Frontal cortex (tissue), 4 donors: Measurements from ENCODE around the gene HS3ST4. TPM values are rescaled to one million over a fixed set of nuclear protein-coding genes. Genes with fewer than 3 reads are reported as not detected.

Source experiments
- DNase-seq, 2 donors: peaks; one replicate each; pipeline ENCODE4 v3.0.0; 2012; ENCODE audit warnings: low spot score in 2 of 2
- FAIRE-seq: peaks from 2 replicates; lab custom pipeline; 2012; peaks lifted over from hg19 to GRCh38; lab: Jason Lieb, UNC
- total RNA-seq: library from RNA; depleted of rRNA; stranded (reverse); fragments of >200 nt; gene quantifications from one replicate; pipeline ENCODE4 v1.2.3, GENCODE V29; 2014
- donor health status: control.
- donor health status: control.
- donor health status: control.

Gene HS3ST4
- total RNA-seq, 1 donor from 2014 or later: 7.7 TPM

DNA sequence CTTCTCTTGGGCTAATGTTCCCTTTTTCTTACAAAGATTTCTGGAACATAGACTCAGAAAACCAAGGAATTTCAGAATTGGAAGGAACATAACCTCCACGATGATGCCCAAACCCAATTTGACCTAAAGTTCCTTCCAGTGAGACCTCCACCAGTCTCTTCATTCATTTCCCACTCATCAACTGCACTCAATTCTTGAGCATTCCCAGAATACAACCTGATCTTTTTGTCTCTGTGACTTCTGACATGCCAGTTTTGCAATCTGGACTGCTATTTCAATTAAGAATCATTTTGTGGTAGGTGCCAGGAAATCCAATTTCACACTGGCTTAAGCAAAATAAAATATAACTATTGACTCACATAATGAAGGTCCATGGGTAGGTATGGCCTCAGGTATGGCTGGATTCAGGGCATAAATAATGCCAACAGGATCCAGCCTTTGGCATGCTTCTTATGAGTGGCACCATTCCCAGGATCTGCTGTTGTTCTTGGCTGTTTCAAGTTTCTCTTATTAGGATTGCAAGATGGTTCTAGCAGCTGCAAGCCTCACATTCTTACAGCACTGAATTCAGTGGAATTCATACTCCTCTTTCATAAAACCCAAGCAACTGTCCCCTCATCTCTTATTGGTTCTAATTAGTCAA is 184.3 kb downstream of the HS3ST4 start:
- FAIRE-seq: no peak

DNA sequence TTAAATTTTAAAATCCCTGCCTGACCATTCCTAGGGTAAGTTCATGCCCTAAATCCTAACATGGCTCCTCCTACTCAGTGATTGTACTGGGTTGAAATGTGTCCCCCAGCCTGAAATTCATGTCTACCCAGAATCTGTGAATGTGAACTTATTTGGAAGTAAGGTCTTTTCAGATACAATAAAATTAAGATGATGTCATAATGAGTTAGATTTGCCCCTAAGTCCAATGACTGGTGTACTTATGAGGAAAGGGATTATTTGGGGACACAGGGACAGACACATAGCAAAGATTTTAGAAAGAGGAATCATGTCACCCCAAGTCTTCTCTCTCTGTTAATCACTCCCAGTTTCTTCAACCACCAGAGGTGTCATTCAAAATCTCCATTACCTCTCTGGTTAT is 185.3 kb downstream of the HS3ST4 start:
- no peak for FAIRE-seq
- no peak for DNase-seq

More for the DNA sequence above, 184.3 kb downstream of the HS3ST4 start:
- no peak for DNase-seq

DNA sequence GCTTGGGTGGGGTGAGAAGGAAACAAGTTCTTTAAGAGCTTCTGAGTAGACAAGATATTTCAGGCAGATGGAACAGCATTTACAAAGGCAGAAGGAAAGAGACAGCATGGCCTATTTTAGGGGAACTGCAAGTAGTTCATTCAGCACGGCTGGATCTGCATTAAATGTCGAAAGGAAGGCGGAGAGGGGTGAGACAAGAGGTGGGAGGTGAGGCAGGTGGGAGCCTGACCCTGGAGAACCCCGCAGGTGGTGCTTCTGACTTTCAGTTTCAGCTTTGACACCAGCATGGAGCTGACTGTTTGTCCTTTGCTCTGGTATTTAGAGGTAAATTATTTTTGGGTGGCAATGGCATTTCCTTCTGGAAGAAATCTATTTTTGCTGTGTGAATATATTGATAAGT is 194.8 kb downstream of the HS3ST4 start:
- no peak for DNase-seq
- no peak for FAIRE-seq

DNA sequence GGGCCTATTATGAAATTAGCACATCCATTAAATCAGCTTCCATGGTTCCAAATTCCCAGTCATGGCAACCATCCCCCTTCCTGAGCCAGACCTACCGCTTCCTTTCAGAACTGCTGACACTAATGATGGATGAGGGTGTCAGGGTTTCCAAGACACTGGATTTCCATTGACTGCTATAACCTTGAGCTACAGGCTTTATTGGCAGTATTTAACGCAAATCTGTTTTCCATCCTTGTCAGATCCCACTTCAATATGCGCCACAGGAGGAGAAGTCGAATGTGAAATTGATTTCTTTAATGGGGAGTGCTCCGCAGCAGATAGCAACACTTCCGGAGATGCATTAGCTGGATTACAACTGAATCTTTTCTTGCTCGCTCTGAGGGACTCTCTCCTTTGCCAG is 197.1 kb downstream of the HS3ST4 start:
- FAIRE-seq (no peak), DNase-seq (no peak)

DNA sequence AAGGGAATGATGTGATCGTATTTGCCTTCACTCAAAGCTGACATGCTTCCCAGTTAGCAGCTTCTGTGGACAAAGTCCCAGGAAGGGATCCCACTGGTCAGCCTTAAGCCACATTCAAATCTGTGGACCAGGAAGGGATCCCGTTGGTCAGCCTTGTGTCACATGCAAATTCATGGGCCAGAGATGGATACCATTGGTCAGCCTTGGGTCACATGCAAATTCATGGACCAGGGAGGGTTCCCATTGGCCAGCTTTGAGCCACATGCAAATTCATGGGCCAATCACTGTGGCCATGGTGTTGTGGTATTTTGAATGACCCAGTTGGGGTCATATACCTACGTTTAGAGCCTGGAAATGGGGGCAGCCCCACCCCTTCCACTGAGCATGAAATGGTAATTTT is 201.6 kb downstream of the HS3ST4 start:
- DNase-seq (no peak), FAIRE-seq (no peak)

DNA sequence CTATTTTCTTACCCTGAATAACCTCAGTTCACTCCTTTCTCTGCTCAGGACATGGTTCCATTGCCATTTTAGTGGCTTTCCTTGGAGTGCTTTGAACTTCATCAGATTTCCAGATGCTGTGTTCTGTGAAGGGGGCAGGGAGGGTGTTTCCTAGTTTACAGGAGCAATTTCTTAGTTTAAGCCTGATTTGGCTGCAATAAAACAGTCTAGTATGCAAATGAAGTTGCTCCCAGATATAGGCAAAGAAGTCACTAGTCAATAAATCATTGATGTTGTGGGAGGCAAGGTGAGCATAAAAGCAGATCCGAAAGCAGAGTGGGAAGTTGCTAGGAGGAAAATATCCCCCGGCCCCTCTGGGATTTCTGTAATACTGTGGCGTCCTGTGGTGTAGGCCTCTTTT is 202.3 kb downstream of the HS3ST4 start:
- DNase-seq (no peak), FAIRE-seq (no peak)

DNA sequence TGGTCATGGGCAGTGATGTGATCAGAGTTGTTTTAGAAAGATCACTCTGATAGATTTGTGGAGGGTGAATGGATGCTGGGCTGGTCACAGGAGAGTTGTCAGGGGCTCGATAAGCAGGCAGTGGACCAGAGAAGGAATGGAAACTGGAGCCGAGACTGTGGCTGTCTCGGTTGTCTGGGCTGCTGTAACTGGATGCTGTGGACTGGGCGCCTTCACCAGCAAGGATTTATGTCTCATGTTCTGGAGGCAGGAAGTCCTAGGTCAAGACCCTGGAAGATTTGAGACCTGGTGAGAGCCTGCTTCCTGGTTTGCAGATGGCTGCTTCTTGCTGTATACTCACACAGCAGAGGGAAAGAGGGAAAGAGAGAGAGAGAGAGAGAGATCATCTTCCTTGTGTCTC is 203.6 kb downstream of the HS3ST4 start:
- DNase-seq (no peak), FAIRE-seq (no peak)

DNA sequence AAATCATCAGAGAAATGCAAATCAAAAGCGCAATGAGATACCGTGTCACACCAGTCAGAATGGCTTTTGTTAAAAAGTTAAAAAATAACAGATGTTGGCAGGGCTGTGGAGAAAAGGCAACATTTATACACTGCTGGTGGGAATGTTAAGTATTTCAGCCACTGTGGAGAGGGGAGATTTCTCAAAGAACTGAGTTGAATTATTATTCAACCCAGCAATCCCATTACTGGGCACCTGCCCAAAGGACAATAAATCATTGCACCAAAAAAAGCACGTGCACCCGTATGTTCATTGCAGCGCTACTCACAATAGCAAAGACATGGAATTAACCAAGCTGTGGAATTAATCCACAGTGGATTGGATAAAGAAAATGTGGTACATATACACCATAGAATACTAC is 204.7 kb downstream of the HS3ST4 start:
- no peak for DNase-seq
- no peak for FAIRE-seq

DNA sequence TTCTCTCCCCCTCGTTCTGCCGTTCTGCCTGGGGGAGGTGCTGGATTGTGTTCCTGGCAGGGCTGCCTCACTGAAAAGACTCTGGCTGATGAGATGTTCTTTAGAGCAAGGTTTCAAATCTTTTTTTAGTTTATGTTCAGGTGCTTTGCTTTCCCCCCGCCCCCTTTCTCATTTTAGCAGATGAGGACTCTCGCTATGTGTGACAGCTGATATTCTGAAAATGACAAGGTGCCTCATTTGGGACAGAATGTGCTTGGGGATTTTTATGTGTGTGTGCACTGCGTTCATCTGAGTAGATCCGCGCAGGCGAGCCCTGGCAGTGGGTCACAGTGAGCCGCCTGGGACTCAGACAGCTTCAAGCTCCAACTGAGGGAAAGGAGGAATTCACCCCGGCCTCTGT is 205.9 kb downstream of the HS3ST4 start:
- FAIRE-seq: no peak

DNA sequence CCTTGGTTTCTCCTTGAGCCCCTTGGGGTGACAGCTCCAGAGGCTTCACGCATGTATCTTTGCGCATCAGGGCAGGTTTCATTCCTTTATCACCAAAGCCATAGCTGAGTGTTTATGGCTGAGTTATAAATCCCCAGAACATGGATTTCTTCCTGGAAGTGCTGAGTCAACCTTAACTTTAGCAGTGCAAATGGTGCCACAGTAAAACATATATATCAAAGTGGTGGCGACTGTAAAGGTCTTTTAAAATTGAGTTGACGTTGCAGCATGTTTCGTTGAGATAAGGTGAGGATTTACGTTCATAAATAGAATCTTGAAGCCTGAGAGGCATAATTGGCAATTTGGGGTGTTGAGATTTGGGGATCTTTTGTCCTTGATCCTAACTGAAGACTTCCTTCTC is 214.1 kb downstream of the HS3ST4 start:
- FAIRE-seq (no peak), DNase-seq (no peak)

More for the DNA sequence above, 205.9 kb downstream of the HS3ST4 start:
- no peak for DNase-seq

DNA sequence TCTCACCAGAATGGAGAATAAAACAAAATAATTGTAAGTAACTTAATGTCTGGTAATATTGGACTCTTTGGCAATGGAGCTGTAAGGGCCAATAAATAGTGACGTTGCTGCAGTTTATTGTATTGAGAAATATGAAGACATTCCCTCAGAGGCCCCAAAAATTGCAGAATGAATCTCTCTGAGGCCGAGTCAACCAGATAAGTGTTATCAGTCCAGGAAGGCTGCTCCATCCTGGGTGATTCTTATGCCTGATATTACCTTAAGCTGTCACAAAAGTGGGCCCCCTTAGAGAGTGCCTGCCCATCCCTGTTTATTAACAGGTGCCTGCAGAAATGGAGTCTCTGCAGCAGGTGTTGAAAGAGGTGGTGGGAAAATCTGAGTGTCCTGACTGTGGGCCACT is 219.2 kb downstream of the HS3ST4 start:
- FAIRE-seq (no peak), DNase-seq (no peak)

DNA sequence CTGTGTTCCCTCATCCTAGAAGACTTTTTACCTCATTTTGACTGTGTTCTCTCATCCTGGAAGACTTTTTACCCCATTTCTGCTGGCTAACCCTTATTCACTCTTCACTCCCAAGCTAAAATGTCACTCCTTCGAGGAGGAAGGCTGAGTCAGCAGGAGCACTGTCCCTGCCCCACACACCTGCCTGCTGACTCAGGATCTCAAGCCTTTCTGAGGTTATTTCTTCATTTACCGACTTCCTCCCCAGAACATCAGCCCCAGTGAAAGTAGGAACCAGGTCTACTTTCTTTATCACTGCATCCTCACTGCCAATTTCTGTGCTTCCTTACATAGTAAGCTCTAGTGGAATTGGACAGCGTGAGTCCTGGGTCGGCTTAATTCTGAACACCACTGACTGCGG is 220.6 kb downstream of the HS3ST4 start:
- FAIRE-seq: no peak

DNA sequence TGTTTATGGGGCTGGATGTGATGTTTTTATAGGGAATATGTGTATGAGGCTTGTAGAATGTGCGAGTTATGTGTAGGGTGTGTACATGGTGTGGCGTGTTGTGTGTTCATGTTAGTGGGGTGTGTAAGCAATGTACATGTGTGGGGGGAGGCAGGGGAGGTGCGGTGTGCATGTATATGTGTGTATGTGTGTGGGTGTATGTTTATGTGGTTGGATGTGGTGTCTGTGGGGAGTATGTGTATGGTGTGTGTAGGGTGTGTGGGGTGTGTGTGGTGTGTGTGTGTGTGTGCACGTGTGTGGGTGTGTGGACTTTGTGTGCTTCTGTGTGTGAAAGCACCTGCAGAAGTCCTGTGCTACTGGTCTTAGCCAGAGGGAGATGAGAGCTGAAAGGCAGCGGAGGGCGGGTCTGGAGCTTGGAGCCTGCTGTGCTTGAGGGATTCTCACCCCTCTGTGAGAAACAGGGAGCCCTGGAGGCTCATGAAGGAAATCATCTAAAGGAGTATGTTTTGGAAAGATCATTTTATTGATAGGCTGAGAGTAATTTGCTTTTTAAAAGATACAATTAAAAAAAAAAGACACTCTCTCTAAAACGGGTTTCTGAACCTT is 222.7 kb downstream of the HS3ST4 start:
- no peak for FAIRE-seq
- DNase-seq: no peak

More for the DNA sequence above, 220.6 kb downstream of the HS3ST4 start:
- no peak for DNase-seq

DNA sequence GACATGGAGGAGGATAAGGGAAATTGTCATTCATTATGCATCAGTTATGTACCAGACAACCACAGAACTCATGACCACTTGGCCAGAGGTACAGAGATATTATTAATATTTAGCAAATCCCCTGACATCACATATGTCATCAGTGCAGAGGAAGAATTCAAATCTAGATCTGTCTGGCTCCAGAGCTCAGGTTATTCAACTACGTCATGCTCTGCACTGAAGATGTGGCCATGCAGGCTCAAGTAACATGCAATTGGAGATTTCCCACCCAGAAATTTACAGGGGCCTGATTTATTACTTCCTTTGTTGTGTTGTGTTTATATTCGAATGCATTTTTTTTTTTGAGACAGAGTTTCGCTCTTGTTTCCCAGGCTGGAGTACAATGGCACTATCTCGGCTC is 224.3 kb downstream of the HS3ST4 start:
- no peak for FAIRE-seq
- DNase-seq: no peak

DNA sequence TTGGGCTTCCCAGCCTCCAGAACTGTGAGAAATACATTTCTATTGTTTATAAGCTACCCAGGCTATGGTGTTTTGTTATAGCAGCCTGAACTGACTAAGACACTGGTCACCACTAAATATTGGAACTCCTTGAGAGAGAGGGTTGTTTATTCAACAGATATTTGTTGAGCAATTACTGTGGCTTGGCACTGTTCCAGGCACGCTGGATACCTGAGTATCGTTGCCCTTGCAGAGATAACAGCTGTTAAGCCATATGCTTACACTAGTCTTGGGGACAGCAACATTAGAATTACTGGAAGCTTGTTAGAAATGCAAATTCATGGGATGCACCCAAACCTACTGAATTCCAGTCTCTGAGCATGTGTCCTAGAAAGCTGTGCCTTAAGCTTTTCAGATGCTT is 230.7 kb downstream of the HS3ST4 start:
- DNase-seq (no peak), FAIRE-seq (no peak)

DNA sequence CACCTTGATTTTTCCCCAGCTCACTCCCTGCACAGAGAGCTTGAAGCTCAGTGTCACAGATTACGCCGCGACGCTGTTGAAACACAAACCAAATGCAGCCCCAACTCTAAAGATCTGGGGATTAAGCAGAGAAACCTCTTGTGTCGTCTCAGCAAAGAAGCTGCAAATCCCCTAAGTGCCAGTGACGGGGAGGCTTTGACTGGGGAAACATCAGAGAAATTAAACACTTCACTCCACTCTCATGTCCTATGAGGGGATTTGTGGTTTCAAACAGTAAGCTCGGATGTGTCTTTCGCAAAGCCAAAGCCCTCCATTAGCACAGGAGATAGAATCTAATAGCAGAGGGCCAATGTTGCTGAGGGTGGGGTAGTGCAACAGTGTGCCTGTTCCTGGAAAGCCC is 233.7 kb downstream of the HS3ST4 start:
- DNase-seq: no peak
- no peak for FAIRE-seq

DNA sequence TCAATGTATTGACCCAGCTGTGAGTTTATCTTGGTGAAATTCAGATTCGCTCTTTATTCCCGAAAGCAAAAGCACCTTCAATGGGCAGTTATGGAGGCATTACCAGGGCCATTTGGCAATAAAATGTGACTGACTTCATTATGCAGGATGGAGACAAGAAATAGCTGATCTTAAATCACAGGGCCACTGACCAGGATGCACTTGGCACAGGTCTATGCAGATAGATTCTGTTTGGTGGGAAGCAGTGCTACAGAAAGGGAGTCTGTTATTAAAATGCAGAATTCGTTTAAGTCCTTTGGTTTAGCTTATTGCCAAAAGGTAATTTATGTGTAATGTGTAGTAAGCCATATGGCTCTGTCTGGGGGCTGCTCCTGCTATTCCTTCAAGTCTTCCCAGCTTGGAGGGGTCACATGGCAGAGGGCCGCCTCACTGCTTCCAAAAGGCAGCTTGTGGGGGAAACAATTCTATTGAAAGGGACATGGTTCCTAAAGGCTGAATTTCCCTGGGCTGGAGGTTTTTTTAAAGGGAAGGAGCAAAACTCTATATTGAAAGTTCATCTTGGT is 239.8 kb downstream of the HS3ST4 start:
- FAIRE-seq (no peak), DNase-seq (no peak)

DNA sequence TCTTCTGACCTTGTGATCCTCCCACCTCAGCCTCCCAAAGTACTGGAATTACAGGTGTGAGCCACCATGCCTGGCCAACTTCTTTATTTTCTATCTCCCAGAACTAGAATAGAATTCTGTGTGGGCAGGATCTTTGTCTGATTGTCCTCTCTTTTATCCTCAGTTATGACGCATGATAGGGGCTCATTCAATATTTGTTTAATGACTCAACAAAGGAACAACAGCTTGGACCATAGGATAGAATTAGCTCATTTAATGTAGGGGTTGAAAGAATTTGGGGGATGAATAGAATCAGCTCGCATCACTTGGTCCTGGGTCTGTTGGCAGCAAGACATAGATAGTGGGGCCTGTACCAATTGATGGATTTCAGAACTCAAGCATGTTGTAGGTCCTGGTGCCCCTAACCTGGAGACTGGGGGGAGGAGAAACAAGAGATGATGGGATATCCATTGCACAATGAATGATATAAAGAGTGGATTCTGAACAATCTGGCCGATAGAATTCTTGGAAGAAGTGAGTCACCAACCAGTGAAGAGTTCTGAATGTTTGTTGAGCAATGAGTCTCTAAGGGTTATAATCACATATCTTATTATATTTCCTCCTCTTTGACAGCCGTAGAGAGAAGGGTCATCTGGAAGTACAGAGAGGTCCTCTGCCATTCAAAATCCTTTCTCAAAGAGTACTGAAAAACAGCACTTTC is 250.2 kb downstream of the HS3ST4 start:
- DNase-seq (no peak), FAIRE-seq (no peak)

DNA sequence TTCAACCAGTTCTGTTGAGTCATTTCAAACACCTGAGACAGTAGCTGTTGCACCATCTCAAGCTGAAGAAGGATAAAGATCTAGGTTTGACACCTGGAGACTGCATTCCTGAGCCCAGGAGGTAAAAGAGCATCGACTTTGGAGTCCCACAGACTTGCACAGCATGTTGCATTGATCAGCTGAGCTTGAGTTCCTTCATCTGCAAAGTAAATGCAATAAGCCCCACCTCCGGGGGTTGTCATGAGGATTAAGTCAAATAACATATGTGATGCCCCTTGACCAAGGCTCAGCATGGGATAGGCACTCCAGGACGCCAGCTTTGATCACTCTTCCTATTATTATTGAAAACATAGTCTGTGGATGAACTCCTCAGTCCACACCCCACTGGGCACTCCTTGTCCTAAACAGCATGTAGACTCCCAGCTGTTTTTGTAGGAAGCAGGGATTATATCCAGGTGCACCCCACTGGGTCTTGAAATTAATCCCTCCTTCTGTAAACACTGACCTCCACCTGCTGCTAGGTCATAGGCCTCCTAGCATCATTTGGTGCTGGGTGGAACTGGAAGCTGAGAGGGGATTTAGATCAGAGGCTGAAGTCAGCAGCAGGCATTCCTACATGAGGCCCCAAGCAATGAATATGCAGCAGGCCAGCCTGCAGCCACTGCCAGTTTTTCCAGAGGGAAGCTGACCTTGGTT is 259.0 kb downstream of the HS3ST4 start:
- DNase-seq: no peak
- no peak for FAIRE-seq

DNA sequence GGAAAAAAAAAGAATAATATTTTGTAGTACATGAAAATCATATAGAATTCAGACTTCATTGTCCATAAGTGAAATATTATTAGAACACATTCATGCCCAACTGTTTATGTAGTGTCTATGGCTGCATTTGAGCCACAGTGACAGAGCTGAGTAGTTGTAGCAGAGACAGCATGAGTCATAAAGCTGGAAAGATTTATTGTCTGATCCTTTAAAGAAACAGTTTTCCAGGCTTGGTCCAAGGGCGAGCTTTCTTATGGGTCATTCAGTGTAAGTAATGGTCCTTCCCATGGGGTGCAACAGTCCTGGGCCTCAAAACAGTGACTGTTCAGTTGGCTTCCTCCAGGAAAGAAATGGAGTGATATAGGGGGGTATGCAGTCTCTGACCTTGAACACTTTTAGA is 260.2 kb downstream of the HS3ST4 start:
- FAIRE-seq (no peak), DNase-seq (no peak)

DNA sequence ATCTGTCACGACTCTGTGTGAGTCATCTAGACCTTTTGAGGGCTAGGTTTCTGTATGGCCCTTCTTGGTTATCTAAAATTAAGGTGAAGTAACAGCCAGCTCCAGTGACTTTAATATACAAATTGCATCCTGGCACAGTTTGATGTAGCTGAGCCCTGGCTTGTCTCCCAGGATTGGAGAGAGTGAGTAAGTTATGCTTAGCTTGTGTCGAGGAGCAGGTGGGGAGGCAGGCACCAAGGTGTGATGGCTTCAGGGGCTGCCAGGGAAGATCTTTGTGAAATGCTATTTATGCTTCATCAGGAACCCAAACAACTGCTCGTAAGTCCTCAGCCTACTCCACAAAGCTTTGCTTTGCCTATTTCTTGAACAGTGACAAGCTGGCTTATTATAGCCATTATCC is 261.2 kb downstream of the HS3ST4 start:
- DNase-seq (no peak), FAIRE-seq (no peak)
